ENCODE measurements around the gene ABHD3.
"Not testable (repeated sequence)": the region's sequence is repeated elsewhere in the genome, so short reads cannot be mapped to it uniquely, and the experiment has no call there.

Gene ABHD3, protein sequence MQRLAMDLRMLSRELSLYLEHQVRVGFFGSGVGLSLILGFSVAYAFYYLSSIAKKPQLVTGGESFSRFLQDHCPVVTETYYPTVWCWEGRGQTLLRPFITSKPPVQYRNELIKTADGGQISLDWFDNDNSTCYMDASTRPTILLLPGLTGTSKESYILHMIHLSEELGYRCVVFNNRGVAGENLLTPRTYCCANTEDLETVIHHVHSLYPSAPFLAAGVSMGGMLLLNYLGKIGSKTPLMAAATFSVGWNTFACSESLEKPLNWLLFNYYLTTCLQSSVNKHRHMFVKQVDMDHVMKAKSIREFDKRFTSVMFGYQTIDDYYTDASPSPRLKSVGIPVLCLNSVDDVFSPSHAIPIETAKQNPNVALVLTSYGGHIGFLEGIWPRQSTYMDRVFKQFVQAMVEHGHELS

DNA sequence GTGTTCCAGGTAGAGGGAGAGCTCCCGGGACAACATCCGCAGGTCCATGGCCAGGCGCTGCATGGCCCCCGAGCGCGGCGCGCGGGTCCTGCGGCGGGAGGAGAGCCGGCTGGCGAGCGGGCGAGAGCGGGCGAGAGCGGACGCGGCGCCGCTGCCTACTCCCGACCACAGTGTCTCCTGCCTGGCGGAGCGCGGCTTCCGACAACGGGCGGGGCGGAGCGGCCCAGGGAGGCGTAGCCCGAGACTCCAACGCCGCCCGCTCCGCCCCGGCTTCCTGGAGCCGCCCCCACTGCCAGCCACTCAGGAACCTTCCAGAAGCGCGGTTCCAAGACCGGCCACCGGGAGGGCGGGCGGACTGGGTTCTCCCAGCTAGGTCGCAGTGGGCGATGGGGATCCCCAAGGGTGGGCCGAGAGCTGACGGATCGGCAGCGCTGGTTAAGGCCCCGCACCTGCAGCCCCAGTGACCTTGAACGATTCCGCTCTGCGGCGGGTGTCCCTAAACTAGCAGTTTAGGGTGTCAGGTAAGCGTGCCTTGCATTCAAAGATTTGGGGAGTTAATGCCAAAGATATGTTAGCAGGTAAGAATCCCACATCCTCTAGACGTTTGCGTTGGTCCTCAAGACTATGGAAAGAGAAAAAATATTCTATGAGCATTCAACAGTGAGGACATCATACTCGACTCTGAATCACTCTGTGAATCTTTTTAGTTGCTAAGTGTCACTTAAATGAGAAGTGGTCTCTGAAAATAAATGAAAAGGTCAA is at the start of gene ABHD3:
Gene ABHD3 (minus strand): TSS at position 172 of the 762 bp plus-strand sequence. CDS start 109 bp downstream, at position 63.
- peak; percentile 92 for TF ChIP-seq POLR2A (IDR thresholded peaks at IDR 0.05; ENCODE audit: low read depth, low read length)

DNA sequence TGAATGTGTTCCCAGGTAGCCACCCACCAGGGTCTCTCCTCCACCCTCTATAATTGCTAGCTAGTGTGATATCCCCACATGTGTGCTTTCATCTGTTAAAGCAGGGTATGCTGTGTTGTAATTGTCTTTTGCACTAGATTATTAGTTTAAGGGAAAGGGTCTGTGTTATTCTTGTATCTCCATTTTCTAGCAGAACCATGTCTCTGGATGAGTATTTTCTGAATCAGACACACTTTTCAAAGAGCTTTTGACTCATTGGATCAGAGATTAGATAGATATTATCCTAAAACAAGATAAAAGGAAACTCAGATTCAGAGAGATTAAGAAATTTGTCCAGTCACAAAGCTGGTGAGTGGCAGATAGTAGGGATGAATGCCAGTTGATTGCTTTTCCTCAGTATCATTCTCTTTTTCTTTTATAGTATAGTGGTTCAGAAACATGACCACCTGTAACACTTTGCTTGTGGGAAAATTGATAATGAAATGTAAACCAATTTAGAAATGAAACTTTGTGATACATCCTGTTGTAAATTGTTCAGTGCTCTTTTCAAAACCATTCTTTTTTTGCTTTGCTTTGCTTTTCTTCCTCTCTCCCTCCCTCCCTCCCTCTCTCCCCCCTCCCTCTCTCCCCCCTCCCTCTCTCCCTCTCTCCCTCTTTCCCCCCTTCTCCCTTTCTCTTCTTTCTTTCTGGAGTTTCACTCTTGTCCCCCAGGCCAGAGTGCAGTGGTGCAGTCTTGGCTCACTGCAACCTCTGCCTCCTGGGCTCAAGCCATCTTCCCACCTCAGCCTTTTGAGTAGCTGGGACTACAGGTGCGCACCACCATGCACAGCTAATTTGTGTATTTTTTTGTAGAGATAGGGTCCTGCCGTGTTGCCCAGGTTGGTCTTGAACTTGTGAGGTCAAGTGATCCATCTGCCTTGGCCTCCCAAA is 43.5 kb upstream of the ABHD3 start:
- DNase-seq (ENCODE audit: insufficient read length, low spot score), result no peak
- no peak for FAIRE-seq
- no peak for TF ChIP-seq POLR2A (IDR thresholded peaks at IDR 0.05; ENCODE audit: low read depth, low read length)

More for the DNA sequence above, at the start of gene ABHD3:
- FAIRE-seq (no peak), DNase-seq (ENCODE audit: insufficient read length, low spot score) (peak; percentile 58)

DNA sequence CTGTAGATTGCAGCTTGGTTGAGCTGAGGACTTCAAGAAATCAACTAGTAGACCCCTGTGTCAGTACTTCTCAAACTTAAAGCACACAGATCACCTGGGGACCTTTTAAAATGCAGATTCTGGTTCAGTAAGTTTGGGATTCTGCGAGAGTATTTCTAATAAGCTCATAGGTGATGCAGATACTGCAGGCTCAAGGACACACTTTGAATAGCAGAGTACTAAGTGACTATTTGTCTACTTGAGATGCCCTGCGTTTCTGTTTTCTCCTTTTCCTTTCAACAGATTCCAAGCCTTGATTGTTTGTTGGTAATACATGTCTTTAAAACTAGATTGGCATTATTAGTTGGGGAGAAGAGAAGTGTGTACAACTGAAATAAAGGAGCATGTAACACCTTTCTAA is 42.7 kb upstream of the ABHD3 start:
- FAIRE-seq, result no peak

DNA sequence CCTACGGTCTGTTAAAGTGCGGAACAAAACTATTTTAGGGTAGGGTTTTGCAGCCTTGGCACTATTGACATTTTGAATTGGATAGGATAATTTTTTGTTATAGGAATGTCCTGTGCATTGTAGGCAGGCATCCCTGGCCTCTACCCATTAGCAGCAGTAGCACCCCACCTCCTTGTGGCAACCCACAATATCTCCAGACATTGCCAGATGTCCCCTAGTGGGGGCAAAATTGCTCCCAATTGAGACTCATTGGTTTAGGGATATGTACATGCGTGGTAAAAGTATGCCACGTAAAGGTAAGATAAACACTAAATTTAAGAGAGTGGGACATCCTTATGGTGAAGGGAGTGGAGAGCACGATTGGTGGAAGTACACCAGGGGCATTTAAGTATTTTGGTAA is 40.7 kb upstream of the ABHD3 start:
- no peak for TF ChIP-seq POLR2A (IDR thresholded peaks at IDR 0.05; ENCODE audit: low read depth, low read length)
- FAIRE-seq, result no peak

More for the DNA sequence above, 42.7 kb upstream of the ABHD3 start:
- TF ChIP-seq POLR2A (IDR thresholded peaks at IDR 0.05; ENCODE audit: low read depth, low read length), result no peak
- DNase-seq (ENCODE audit: insufficient read length, low spot score), result no peak

DNA sequence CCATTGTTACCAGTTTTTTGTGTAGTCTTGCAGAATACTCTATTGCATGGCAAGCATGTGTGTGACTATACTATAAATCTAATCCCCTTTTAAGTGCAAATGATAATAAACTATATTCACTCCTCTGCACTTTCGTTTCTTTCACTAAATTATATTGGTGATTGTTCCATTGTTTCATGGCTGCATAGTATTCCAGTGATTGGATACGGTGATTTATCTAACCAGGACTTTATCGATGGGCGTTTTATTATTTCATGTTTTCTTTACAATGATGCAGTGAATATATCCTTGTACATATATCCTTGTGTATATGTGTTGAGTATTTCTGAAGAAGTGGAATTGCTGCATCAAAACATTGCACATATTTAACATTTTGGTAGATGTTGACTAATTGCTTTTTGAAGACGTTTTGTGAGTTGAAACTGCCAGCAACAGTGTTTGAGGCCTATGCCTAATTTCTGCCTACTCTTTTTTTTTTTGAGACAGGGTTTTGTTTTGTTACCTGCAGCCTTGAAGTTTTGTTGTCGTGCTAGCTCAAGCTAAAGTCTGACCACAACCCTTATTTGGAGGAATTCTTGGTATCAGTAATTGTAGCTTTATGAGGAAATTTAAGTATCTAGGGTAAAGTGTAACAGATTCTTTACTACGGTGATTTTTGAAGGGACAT is 38.7 kb upstream of the ABHD3 start:
- FAIRE-seq (no peak), DNase-seq (ENCODE audit: insufficient read length, low spot score) (no peak)
- TF ChIP-seq POLR2A (IDR thresholded peaks at IDR 0.05; ENCODE audit: low read depth, low read length), result no peak

More for the DNA sequence above, 40.7 kb upstream of the ABHD3 start:
- DNase-seq (ENCODE audit: insufficient read length, low spot score), result no peak

DNA sequence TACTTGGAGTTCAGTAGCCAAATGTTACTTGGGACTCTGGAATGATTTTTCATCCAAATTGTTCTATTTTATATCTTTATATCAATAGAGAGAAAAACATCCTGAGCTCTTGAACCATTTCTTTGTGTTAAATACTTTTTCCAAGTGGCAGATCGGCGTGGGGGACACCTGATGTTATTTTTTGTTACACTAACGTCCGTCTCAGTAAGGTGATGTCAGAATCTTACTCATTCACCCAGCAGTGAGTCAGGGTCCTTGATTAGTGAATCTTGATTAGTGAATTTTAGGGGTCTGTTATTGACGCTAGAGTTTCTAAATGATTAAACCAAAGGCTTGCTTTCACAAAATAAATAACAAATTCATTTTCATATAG is 37.7 kb upstream of the ABHD3 start:
- DNase-seq (ENCODE audit: insufficient read length, low spot score), result no peak
- no peak for TF ChIP-seq POLR2A (IDR thresholded peaks at IDR 0.05; ENCODE audit: low read depth, low read length)
- FAIRE-seq, result no peak

DNA sequence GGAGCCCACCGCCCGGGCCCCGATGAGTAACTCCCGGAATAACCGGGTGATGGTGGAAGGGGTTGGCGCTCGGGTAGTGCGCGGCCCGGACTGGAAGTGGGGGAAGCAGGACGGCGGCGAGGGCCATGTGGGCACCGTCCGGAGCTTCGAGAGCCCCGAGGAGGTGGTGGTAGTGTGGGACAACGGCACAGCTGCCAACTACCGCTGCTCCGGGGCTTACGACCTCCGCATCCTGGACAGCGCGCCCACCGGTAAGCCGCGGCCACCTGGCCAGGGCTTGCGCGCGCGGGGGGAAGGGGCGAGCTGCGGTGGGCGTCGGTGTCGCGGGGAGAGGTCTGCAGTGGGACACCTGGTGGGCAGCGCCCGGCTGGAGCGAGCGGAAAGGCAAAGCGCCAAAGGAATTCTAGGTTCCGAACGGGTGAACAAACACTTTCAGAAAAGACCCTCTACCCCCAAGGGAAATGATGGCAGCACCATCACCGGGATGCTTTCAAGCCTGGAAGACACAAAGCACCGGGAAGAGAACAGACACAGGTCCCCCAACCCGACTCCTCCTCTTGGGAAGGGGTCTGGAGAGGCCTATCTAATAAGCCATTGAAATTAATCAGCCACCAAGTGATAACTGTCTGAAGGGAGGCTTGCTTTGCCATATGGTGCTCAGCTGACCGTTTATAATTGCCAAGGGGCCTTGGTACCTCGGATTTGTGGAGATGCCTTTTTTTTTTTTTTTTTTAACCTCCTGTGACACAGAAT is 37.2 kb upstream of the ABHD3 start:
- no peak for TF ChIP-seq POLR2A (IDR thresholded peaks at IDR 0.05; ENCODE audit: low read depth, low read length)
- FAIRE-seq, result no peak

DNA sequence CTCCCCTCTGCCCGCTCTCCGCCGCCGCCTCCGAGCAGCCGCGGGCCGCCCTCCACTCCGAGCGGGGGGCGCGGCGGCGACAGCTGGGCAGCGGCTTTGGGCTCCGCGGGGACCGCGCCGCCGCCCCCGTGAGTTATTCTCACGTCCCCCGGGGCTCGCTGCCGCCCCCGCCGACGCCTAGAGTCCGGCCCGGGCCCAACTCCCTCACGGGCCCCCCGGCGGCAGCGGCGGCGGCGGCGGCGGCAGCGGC is 36.7 kb upstream of the ABHD3 start:
- FAIRE-seq, result no peak
- TF ChIP-seq POLR2A (IDR thresholded peaks at IDR 0.05; ENCODE audit: low read depth, low read length), result no peak
- DNase-seq (ENCODE audit: insufficient read length, low spot score), result no peak

More for the DNA sequence above, 37.2 kb upstream of the ABHD3 start:
- no peak for DNase-seq (ENCODE audit: insufficient read length, low spot score)

DNA sequence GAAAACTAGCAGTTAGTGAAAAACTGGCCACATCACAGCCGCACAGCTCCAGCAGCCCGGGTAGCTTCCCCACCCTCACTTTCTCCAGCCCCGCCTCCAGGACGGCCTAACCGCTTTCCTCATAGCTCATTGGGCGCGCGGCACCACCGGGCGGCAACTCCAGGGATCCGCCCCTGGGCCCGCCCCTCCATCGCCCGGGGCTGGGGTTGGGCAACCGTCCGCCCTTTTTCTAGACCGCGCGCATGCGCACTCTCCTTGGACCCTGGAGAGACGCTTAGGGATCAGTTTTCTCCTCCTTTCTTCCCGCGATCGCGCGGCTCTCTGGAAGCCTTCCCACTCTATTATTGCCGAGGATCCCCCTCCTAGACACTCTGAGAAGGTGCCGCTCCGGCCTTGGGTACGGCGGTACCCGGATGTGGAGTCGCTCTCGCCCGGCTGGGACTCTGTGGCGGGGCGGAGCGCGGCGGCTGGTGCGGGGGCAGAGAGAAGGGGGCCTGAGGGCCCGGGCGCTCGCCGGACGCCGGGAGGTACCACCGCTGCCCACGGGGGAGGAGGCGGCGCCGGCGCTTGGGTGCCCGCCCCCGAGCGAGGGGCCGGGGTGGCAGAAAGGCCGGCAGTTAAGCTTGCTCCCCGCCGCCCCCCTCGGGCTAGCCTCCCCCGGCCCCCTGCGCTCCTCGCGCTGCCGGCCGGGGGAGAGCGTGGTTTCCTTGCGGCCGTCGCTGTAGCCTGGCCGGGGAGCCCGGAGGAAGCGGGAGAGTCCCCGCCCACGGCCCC is 36.2 kb upstream of the ABHD3 start, which contains the start of gene MIB1:
Gene MIB1 (plus strand): TSS at position 255 of the 774 bp plus-strand sequence. CDS start 792 bp downstream, outside the sequence.
- peak; percentile 37 for TF ChIP-seq POLR2A (IDR thresholded peaks at IDR 0.05; ENCODE audit: low read depth, low read length)
- peak; percentile 72 for DNase-seq (ENCODE audit: insufficient read length, low spot score)
- peak; percentile 89 for FAIRE-seq

DNA sequence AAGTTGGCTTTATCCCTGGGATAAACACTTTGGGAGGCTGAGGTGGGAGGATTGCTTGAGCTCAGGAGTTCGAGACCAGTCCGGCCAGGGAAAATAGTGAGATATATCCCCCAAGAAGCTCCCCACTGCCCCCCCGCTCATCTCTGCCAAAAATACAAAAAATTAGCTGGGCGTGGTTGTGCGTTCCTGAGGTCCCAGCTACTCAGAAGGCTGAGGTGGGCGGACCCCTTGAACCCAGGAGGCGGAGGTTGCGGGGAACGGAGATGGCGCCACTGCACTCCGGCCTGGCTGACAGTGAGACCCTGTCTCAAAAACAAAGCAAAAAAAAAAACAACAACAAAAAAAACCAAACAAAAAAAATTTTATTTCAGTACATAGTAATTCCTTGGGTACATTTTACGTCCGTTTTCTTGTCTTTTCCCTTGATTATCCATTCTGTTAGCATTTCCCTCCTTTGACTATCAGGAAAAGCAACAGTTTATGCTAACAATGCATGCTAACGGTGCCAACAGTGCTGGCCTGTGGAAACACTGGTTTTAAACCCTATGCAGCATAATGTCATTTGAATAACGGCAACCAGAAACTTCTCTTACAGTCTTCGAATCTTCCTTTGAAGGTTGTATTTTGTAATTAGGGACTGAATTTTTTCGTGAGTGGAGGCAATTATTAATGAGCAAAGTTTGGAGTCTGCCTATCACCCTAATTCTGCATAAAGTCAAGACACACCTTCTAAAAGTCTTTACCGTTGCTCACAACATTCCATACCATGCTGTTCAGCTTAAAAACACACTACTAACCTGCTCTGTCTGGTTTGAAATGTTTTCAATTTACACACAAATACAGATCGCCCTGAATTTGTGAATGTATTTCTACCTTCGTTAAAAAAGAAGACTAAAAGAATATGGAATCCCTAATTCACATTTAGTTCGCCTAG is 35.3 kb upstream of the ABHD3 start:
- FAIRE-seq (no peak), DNase-seq (ENCODE audit: insufficient read length, low spot score) (no peak)
- TF ChIP-seq POLR2A (IDR thresholded peaks at IDR 0.05; ENCODE audit: low read depth, low read length), result no peak

DNA sequence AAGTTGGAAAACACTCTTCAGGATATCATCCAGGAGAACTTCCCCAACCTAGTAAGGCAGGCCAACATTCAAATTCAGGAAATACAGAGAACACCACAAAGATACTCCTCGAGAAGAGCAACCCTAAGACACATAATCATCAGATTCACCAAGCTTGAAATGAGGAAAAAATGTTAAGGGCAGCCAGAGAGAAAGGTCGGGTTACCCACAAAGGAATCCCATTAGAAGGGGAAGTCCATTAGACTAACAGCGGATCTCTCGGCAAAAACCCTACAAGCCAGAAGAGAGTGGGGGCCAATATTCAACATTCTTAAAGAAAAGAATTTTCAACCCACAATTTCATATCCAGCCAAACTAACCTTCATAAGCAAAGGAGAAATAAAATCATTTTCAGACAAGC is 32.4 kb upstream of the ABHD3 start:
- not testable (repeated sequence) for FAIRE-seq; DNase-seq (ENCODE audit: insufficient read length, low spot score)

Data from H54 (cell line).